Adipocyte (in vitro differentiated cells): Measurements from ENCODE around the gene TCEAL2.
"Not testable (repeated sequence)": the region's sequence is repeated elsewhere in the genome, so short reads cannot be mapped to it uniquely, and the experiment has no call there.

Experiments used
- DNase-seq: peaks from one replicate; pipeline ENCODE4 v3.0.0-alpha.2; 2015; ENCODE audit warnings: low read depth
- H3K27me3 ChIP-seq: replicated peaks from 2 replicates; pipeline ENCODE4 v1.7.0; 2013; ENCODE audit warnings: mild to moderate bottlenecking, low read length, moderate library complexity; ENCODE audit not compliant: control insufficient read depth, insufficient read depth
- H3K36me3 ChIP-seq: 2 replicates; pipeline ENCODE4 v1.7.0; 2013; ENCODE audit warnings: low read length, mild to moderate bottlenecking, moderate library complexity; ENCODE audit not compliant: control insufficient read depth, insufficient read depth, severe bottlenecking
- H3K4me1 ChIP-seq: 2 replicates; pipeline ENCODE4 v1.7.0; 2013; ENCODE audit warnings: mild to moderate bottlenecking, low read length, moderate library complexity; ENCODE audit not compliant: control insufficient read depth, insufficient read depth
- H3K4me3 ChIP-seq: 2 replicates; pipeline ENCODE4 v1.7.0; 2013; ENCODE audit warnings: mild to moderate bottlenecking, low read length, moderate library complexity
- H3K9ac ChIP-seq: 2 replicates; pipeline ENCODE4 v1.7.0; 2013; ENCODE audit warnings: mild to moderate bottlenecking, low read length, moderate library complexity
- H3K9me3 ChIP-seq: 2 replicates; pipeline ENCODE4 v1.7.0; 2013; ENCODE audit warnings: mild to moderate bottlenecking, low read length, moderate library complexity; ENCODE audit not compliant: control insufficient read depth

Gene TCEAL2

DNA sequence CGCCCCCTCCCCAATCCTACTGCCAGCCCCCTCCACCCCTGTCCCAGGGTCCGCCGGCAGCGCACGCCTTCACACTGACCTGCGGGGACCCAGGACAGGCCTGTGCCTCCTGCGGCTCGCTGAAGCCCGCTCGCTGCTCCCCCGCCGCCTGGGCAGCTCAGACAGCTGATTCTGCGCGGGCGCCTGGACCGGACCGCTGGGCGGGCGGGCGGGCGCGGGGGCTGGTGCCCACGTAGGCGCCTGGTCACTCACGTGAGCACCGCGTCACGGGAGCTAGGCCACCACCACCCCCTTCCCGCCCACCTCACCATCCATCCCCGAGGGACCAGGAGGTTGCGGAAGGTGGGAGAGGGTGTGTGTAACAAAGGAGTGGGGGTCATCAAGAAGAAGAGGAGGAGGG is 16.8 kb downstream of the TCEAL2 start, which contains the start of gene TCEAL6:
TSS of gene TCEAL6 (minus strand) at position 208 of the 400 bp plus-strand sequence.
- not testable (repeated sequence) for H3K36me3 ChIP-seq, H3K9me3 ChIP-seq, H3K4me1 ChIP-seq, H3K4me3 ChIP-seq, DNase-seq, H3K9ac ChIP-seq
- H3K27me3 ChIP-seq, result peaks cover 30% of the 10 kb centered on the region

DNA sequence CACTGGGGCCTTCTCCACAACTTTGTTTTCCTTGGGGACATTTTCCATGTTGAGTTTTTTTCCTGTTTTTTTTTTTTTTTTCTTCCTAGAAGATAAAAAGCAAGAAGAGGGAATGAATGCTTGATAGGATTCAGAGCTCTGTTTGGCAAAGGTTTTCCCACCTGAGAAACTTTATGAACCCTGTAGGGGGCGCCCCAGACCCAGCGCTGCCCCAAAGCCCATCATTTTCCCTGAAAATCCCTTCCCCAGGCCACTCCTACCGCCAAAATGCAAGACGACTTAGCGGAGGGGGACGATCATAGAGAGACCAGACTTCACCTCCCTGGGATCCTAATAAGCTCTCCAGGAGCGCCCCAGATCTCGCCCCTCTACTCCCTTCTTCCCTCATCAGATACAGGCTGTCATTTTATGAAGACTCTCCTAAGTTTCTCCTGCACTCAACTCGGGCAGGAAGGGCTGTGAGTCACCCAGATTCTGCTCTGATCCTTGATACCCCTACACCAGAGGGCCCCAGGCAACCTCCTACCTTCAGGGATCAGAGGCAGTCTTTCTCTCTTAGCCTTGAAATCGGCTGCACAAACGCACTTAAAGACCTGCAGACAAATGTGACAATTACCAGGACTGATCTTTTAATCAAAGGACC is 28.9 kb downstream of the TCEAL2 start:
- Histone ChIP-seq H3K9ac (no peak overlapping the region), H3K27me3 (peaks cover 27% of the 10 kb centered on the region), H3K4me3 (no peak overlapping the region), H3K36me3 (no peaks in the 10 kb centered on the region), H3K9me3 (peaks cover 4% of the 10 kb centered on the region), H3K4me1 (no peaks in the 10 kb centered on the region)
- DNase-seq, result no peak

DNA sequence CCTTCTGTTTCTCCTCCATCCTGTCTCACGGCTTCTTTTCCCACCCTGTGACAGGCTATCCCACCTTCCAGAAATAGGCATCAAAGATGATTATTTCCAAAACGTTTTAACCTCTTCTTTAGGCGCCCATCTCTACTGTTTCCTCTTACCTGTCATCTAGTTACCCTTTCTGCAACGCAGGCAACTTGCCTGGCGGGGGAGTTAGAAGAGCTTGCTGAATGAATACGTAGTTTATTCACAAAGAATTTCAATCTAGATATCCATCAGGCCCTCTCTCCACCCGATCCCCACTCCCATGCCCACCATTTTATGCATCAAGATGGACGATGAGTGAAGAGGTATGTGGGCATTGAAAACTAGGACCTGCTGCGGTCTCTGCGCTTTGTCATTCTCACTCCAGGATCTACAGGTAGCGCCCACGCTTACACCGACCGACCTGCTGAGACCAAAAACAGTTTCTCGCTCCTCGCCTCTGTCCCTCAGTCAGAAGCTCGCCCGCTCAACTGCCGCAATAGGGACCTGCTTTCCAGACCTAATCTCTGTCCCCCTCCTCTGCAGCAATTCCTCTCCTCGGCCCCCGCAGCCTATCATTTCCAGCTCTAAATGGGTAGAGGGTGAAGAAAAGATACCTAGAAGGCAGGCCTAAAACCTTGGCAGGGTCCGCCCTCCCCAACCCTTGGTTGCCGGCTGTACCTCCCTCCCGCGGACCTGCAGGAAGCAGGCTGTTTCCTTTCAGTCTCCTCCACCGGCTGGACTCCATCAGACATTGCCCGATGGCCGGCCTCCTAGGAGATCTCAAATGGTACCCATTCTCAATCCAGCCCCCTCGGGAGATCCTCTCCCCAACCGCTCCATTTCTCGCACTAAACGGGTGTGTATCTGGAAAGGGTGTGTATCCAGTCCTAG is 29.7 kb downstream of the TCEAL2 start:
- Histone ChIP-seq H3K4me1 (no peaks in the 10 kb centered on the region), H3K4me3 (peak overlapping the region; percentile 47), H3K27me3 (peaks cover 27% of the 10 kb centered on the region), H3K36me3 (no peaks in the 10 kb centered on the region), H3K9me3 (peaks cover under 1% of the 10 kb centered on the region), H3K9ac (no peak overlapping the region)
- no peak for DNase-seq

DNA sequence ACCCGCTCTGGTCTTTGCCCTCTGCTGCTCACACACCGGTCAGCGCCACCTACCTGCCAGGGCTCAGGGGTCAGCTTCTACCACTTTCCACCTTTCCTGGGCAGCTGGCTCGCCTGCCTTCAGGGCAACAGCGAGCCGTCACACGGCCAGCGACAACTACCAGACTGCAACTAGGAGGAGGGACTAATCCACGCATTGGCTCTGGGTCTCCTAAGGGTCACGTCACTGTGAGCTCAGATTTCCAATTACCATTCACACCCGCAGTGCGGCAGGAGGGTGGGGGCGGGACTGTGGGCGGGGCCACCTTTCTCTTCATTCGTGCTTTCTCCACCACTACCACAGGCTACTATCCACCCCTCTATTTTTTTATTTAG is 30.3 kb downstream of the TCEAL2 start, which contains the start of gene BEX5:
TSS of gene BEX5 (minus strand) at position 172 of the 374 bp plus-strand sequence. CDS start 1,712 bp downstream, outside the sequence.
- DNase-seq, result peak; percentile 19
- H3K36me3 ChIP-seq, result no peaks in the 10 kb centered on the region
- H3K9ac ChIP-seq, result no peak within 1 kb of the TSS
- peak within 1 kb of the TSS; percentile 47 for H3K4me3 ChIP-seq
- peaks cover 29% of the 10 kb centered on the region for H3K27me3 ChIP-seq
- no peaks in the 10 kb centered on the region for H3K9me3 ChIP-seq
- no peaks in the 10 kb centered on the region for H3K4me1 ChIP-seq
